WTC11 (cell line): ENCODE data around the gene SMIM38. TPM values are rescaled to one million over a fixed set of nuclear protein-coding genes. Genes with fewer than 3 reads are reported as not detected.

Experiments used
- ATAC-seq: fragments of 200-7000 bp; cut with Tn5 transposase; 2 replicates; pipeline ENCODE4 v1.10.0; 2021; ENCODE audit warnings: mild to moderate bottlenecking, moderate library complexity
- CTCF ChIA-PET: fragments of 300-600 bp; sonication (Branson Sonifier 250); formaldehyde crosslinking; loops from one replicate; lab custom pipeline; 2021; ENCODE audit warnings: antibody characterized with exemption; lab: Charles Lee
- POLR2A ChIA-PET: fragments of 350-600 bp; sonication (Branson Sonifier 250); formaldehyde crosslinking; loops from one replicate; lab custom pipeline; 2021; ENCODE audit warnings: antibody characterized with exemption; lab: Charles Lee
- DNase-seq: peaks from one replicate; pipeline ENCODE4 v3.0.0; 2021; ENCODE audit warnings: low spot score
- H3K27ac Mint-ChIP-seq: 2 replicates; pipeline ENCODE4 v1.8.0; 2021; ENCODE audit warnings: mixed read lengths
- H3K27me3 Mint-ChIP-seq: 2 replicates; pipeline ENCODE4 v1.8.0; 2021; ENCODE audit warnings: low read depth, mild to moderate bottlenecking, moderate library complexity, mixed read lengths
- H3K36me3 Mint-ChIP-seq: 2 replicates; pipeline ENCODE4 v1.8.0; 2021; ENCODE audit warnings: mixed read lengths
- H3K4me1 Mint-ChIP-seq: 2 replicates; pipeline ENCODE4 v1.8.0; 2022; ENCODE audit warnings: mixed read lengths
- H3K4me3 Mint-ChIP-seq: 2 replicates; pipeline ENCODE4 v1.8.0; 2021; ENCODE audit warnings: mild to moderate bottlenecking, moderate library complexity, mixed read lengths
- H3K9me3 Mint-ChIP-seq: 2 replicates; pipeline ENCODE4 v1.8.0; 2021; ENCODE audit warnings: mixed read lengths
- CREB1 ChIP-seq: sonication (generic); formaldehyde crosslinking; IDR thresholded peaks from 2 replicates; pipeline ENCODE4 v1.8.0; 2023; ENCODE audit warnings: mild to moderate bottlenecking, missing genetic modification reagents
- CREM ChIP-seq: sonication (generic); formaldehyde crosslinking; IDR thresholded peaks from 2 replicates; pipeline ENCODE4 v1.8.1; 2022; ENCODE audit warnings: mild to moderate bottlenecking, missing genetic modification reagents, moderate library complexity
- E2F5 ChIP-seq: sonication (generic); formaldehyde crosslinking; IDR thresholded peaks from 2 replicates; pipeline ENCODE4 v1.8.1; 2022; ENCODE audit warnings: mild to moderate bottlenecking, moderate library complexity, missing genetic modification reagents
- ELF4 ChIP-seq: sonication (generic); formaldehyde crosslinking; IDR thresholded peaks from 2 replicates; pipeline ENCODE4 v1.8.1; 2022; ENCODE audit warnings: low read depth, mild to moderate bottlenecking, moderate library complexity, missing genetic modification reagents
- ETV6 ChIP-seq: sonication (generic); formaldehyde crosslinking; IDR thresholded peaks from 2 replicates; pipeline ENCODE4 v1.8.1; 2022; ENCODE audit warnings: mild to moderate bottlenecking, missing genetic modification reagents
- FOXP4 ChIP-seq: sonication (generic); formaldehyde crosslinking; IDR thresholded peaks from 2 replicates; pipeline ENCODE4 v1.8.0; 2022; ENCODE audit warnings: mild to moderate bottlenecking, missing genetic modification reagents
- GABPB1 ChIP-seq: sonication (generic); formaldehyde crosslinking; IDR thresholded peaks from 2 replicates; pipeline ENCODE4 v1.8.1; 2023; ENCODE audit warnings: mild to moderate bottlenecking, missing genetic modification reagents
- IRF2 ChIP-seq: sonication (generic); formaldehyde crosslinking; IDR thresholded peaks from 2 replicates; pipeline ENCODE4 v1.8.0; 2022; ENCODE audit warnings: low read depth, missing genetic modification reagents, borderline replicate concordance
- JUN ChIP-seq: sonication (generic); formaldehyde crosslinking; IDR thresholded peaks from 2 replicates; pipeline ENCODE4 v1.8.0; 2023; ENCODE audit warnings: mild to moderate bottlenecking, missing genetic modification reagents
- MAX ChIP-seq: sonication (generic); formaldehyde crosslinking; IDR thresholded peaks from 2 replicates; pipeline ENCODE4 v1.8.0; 2022; ENCODE audit warnings: mild to moderate bottlenecking, missing genetic modification reagents
- NR1H2 ChIP-seq: sonication (generic); formaldehyde crosslinking; IDR thresholded peaks from 2 replicates; pipeline ENCODE4 v1.9.0; 2021; ENCODE audit warnings: mild to moderate bottlenecking, moderate library complexity, missing genetic modification reagents
- SOX15 ChIP-seq: fragments of 250-450 bp; sonication (Bioruptor Pico); IDR thresholded peaks from 2 replicates; pipeline ENCODE4 v1.9.0; 2021; ENCODE audit warnings: mild to moderate bottlenecking
- SP1 ChIP-seq: sonication (generic); formaldehyde crosslinking; conservative IDR thresholded peaks from 2 replicates; pipeline ENCODE4 v1.8.1; 2022; ENCODE audit warnings: missing genetic modification reagents
- TEAD1 ChIP-seq: sonication (generic); formaldehyde crosslinking; IDR thresholded peaks from 2 replicates; pipeline ENCODE4 v1.8.0; 2022; ENCODE audit warnings: mild to moderate bottlenecking, missing genetic modification reagents
- USF1 ChIP-seq: sonication (generic); formaldehyde crosslinking; IDR thresholded peaks from 2 replicates; pipeline ENCODE4 v1.8.0; 2022; ENCODE audit warnings: mild to moderate bottlenecking, missing genetic modification reagents
- ZNF219 ChIP-seq: sonication (generic); formaldehyde crosslinking; IDR thresholded peaks from 2 replicates; pipeline ENCODE4 v1.8.0; 2023; ENCODE audit warnings: missing genetic modification reagents, mild to moderate bottlenecking, borderline replicate concordance
- ZNF232 ChIP-seq: sonication (generic); formaldehyde crosslinking; IDR thresholded peaks from 2 replicates; pipeline ENCODE4 v1.8.0; 2022; ENCODE audit warnings: mild to moderate bottlenecking, missing genetic modification reagents
- ZNF317 ChIP-seq: sonication (generic); formaldehyde crosslinking; IDR thresholded peaks from 2 replicates; pipeline ENCODE4 v1.8.1; 2023; ENCODE audit warnings: low read depth, mild to moderate bottlenecking, moderate library complexity, missing genetic modification reagents, borderline replicate concordance
- ZNF423 ChIP-seq: fragments of 250-450 bp; sonication (Bioruptor Pico); IDR thresholded peaks from 2 replicates; pipeline ENCODE4 v2.1.2; 2022; ENCODE audit warnings: mild to moderate bottlenecking, moderate library complexity
- total RNA-seq: library from RNA; stranded (reverse); gene quantifications from 3 replicates; pipeline ENCODE4 v1.2.3, GENCODE V29; 2021
- TF ChIP-seq, protein P1 (sequence below): sonication (generic); formaldehyde crosslinking; IDR thresholded peaks from 2 replicates; pipeline ENCODE4 v1.8.1; 2022; ENCODE audit warnings: mild to moderate bottlenecking, missing genetic modification reagents, moderate library complexity, borderline replicate concordance
- TF ChIP-seq, protein P2 (sequence below): sonication (generic); formaldehyde crosslinking; IDR thresholded peaks from 2 replicates; pipeline ENCODE4 v1.8.0; 2022; ENCODE audit warnings: missing genetic modification reagents
- TF ChIP-seq, protein P3 (sequence below): fragments of 250-450 bp; sonication (Bioruptor Pico); IDR thresholded peaks from 2 replicates; pipeline ENCODE4 v1.8.0; 2021; ENCODE audit warnings: mild to moderate bottlenecking
- TF ChIP-seq, protein P4 (sequence below): sonication (generic); formaldehyde crosslinking; IDR thresholded peaks from 2 replicates; pipeline ENCODE4 v1.8.0; 2022; ENCODE audit warnings: mild to moderate bottlenecking, missing genetic modification reagents
- TF ChIP-seq, protein P5 (sequence below): sonication (generic); formaldehyde crosslinking; IDR thresholded peaks from 2 replicates; pipeline ENCODE4 v1.8.0; 2023; ENCODE audit warnings: missing genetic modification reagents

The SMIM38 gene
- total RNA-seq, 1 experiment from 2014 or later = 0.39 TPM

DNA sequence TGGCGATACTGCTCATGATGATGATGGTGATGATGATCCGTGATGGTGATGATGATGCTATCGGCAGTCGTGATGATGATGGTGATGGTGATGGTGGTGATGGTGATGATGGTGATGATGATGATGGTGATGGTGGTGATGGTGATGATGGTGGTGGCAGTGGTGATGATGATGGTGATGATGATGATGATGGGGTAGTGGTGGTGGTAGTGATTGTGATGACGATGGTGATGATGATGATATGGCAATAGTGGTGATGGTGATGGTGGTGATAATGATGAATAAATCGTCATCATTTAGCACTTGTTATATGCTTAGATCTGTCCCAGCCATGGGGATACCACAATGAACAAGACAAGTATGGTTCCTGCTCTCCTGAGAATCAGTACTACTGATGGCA, 39.2 kb downstream of the SMIM38 start (continued):
- TF ChIP-seq, protein P1, sequence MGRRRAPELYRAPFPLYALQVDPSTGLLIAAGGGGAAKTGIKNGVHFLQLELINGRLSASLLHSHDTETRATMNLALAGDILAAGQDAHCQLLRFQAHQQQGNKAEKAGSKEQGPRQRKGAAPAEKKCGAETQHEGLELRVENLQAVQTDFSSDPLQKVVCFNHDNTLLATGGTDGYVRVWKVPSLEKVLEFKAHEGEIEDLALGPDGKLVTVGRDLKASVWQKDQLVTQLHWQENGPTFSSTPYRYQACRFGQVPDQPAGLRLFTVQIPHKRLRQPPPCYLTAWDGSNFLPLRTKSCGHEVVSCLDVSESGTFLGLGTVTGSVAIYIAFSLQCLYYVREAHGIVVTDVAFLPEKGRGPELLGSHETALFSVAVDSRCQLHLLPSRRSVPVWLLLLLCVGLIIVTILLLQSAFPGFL = no peak
- TF ChIP-seq TEAD1 (CRISPR knock-in tag) (no peak), E2F5 (CRISPR knock-in tag) (no peak), ZNF232 (CRISPR knock-in tag) (no peak), GABPB1 (CRISPR knock-in tag) (no peak), JUN (CRISPR knock-in tag) (no peak)

- H3K4me3 Mint-ChIP-seq = no peak overlapping the region
- ATAC-seq (no peak), DNase-seq (no peak)
- peaks cover 18% of the 10 kb centered on the region for H3K9me3 Mint-ChIP-seq
- H3K27ac Mint-ChIP-seq = no peak overlapping the region
- peaks cover 9% of the 10 kb centered on the region for H3K4me1 Mint-ChIP-seq
- no peaks in the 10 kb centered on the region; the same call in 1 of the 2 replicates for H3K27me3 Mint-ChIP-seq
- POLR2A ChIA-PET = no interaction called here
- H3K36me3 Mint-ChIP-seq = no peaks in the 10 kb centered on the region
- CTCF ChIA-PET = no interaction called here
- TF ChIP-seq USF1 (CRISPR knock-in tag) (no peak), ETV6 (CRISPR knock-in tag) (no peak), ELF4 (no peak), ZNF317 (no peak), SP1 (CRISPR knock-in tag) (no peak), CREB1 (CRISPR knock-in tag) (no peak), ZNF423 (CRISPR knock-in tag) (no peak), NR1H2 (CRISPR knock-in tag) (no peak), MAX (CRISPR knock-in tag) (no peak), IRF2 (no peak), CREM (CRISPR knock-in tag) (no peak), TEAD1 (CRISPR knock-in tag) (no peak), FOXP4 (CRISPR knock-in tag) (no peak), SOX15 (CRISPR knock-in tag) (no peak), ZNF219 (no peak)
- TF ChIP-seq, protein P2, sequence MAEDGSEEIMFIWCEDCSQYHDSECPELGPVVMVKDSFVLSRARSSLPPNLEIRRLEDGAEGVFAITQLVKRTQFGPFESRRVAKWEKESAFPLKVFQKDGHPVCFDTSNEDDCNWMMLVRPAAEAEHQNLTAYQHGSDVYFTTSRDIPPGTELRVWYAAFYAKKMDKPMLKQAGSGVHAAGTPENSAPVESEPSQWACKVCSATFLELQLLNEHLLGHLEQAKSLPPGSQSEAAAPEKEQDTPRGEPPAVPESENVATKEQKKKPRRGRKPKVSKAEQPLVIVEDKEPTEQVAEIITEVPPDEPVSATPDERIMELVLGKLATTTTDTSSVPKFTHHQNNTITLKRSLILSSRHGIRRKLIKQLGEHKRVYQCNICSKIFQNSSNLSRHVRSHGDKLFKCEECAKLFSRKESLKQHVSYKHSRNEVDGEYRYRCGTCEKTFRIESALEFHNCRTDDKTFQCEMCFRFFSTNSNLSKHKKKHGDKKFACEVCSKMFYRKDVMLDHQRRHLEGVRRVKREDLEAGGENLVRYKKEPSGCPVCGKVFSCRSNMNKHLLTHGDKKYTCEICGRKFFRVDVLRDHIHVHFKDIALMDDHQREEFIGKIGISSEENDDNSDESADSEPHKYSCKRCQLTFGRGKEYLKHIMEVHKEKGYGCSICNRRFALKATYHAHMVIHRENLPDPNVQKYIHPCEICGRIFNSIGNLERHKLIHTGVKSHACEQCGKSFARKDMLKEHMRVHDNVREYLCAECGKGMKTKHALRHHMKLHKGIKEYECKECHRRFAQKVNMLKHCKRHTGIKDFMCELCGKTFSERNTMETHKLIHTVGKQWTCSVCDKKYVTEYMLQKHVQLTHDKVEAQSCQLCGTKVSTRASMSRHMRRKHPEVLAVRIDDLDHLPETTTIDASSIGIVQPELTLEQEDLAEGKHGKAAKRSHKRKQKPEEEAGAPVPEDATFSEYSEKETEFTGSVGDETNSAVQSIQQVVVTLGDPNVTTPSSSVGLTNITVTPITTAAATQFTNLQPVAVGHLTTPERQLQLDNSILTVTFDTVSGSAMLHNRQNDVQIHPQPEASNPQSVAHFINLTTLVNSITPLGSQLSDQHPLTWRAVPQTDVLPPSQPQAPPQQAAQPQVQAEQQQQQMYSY (CRISPR knock-in tag) = no peak
- TF ChIP-seq, protein P3, sequence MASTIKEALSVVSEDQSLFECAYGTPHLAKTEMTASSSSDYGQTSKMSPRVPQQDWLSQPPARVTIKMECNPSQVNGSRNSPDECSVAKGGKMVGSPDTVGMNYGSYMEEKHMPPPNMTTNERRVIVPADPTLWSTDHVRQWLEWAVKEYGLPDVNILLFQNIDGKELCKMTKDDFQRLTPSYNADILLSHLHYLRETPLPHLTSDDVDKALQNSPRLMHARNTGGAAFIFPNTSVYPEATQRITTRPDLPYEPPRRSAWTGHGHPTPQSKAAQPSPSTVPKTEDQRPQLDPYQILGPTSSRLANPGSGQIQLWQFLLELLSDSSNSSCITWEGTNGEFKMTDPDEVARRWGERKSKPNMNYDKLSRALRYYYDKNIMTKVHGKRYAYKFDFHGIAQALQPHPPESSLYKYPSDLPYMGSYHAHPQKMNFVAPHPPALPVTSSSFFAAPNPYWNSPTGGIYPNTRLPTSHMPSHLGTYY (CRISPR knock-in tag) = no peak
- TF ChIP-seq, protein P4, sequence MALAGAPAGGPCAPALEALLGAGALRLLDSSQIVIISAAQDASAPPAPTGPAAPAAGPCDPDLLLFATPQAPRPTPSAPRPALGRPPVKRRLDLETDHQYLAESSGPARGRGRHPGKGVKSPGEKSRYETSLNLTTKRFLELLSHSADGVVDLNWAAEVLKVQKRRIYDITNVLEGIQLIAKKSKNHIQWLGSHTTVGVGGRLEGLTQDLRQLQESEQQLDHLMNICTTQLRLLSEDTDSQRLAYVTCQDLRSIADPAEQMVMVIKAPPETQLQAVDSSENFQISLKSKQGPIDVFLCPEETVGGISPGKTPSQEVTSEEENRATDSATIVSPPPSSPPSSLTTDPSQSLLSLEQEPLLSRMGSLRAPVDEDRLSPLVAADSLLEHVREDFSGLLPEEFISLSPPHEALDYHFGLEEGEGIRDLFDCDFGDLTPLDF (CRISPR knock-in tag) = no peak
- TF ChIP-seq, protein P5, sequence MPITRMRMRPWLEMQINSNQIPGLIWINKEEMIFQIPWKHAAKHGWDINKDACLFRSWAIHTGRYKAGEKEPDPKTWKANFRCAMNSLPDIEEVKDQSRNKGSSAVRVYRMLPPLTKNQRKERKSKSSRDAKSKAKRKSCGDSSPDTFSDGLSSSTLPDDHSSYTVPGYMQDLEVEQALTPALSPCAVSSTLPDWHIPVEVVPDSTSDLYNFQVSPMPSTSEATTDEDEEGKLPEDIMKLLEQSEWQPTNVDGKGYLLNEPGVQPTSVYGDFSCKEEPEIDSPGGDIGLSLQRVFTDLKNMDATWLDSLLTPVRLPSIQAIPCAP (CRISPR knock-in tag) = no peak
These were observed 40.4 kb downstream of the SMIM38 start for GRCh38 chr11:69195824-69196782.
